ENCODE data around the gene IGSF3. TPM values are rescaled to one million over a fixed set of nuclear protein-coding genes. Genes with fewer than 3 reads are reported as not detected.

Gene IGSF3
- total RNA-seq, 2 donors from 2014 or later: 14.9 to 17.6 TPM

DNA sequence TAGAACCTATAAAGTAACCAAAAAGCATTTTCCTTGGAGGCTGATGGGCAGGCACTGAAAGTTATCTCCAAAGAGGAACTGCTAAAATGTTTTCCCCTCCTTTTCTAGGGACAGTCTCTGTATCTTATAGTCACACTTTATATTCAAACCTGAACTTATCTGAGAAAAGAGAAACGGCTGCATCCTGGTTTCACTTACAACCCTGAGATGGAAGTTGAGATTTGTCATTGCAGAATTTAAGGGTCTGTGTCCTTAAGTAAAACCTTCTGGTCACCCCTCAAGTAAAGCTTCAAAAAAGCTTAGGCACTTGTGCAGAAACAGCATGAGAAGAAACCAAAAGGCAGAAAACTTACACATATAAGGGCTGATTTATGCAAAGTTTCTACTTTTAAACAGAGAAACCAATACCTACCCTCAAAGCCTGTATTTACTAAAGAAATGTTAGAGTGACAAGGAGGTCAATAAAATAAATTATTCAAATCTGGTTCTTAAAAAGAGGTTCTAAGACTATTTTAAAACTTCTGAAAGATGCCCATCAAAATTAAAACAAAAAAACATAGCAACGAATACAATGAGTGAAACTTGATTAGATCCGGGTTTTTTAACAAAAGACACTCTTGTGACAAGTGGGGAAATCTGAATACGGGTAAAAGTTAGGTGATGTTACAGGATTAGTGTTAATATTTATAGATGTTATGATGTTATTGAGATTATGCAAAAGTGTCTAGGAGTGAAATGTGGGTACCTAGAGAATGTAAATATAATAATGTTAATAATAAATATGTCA, 106.6 kb downstream of the IGSF3 start:
- Histone ChIP-seq H3K9me3 (no peaks in the 10 kb centered on the region), H3K27ac (no peak overlapping the region), H3K4me1 (peaks cover 0 to 10% of the 10 kb centered on the region in 2 donors), H3K36me3 (no peaks in the 10 kb centered on the region), H3K27me3 (no peaks in the 10 kb centered on the region), H3K4me3 (no peak overlapping the region)
- TF ChIP-seq, protein P1, sequence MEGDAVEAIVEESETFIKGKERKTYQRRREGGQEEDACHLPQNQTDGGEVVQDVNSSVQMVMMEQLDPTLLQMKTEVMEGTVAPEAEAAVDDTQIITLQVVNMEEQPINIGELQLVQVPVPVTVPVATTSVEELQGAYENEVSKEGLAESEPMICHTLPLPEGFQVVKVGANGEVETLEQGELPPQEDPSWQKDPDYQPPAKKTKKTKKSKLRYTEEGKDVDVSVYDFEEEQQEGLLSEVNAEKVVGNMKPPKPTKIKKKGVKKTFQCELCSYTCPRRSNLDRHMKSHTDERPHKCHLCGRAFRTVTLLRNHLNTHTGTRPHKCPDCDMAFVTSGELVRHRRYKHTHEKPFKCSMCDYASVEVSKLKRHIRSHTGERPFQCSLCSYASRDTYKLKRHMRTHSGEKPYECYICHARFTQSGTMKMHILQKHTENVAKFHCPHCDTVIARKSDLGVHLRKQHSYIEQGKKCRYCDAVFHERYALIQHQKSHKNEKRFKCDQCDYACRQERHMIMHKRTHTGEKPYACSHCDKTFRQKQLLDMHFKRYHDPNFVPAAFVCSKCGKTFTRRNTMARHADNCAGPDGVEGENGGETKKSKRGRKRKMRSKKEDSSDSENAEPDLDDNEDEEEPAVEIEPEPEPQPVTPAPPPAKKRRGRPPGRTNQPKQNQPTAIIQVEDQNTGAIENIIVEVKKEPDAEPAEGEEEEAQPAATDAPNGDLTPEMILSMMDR (IDR thresholded peaks at IDR 0.05): no peak
- no peak for DNase-seq (ENCODE audit: low spot score)

DNA sequence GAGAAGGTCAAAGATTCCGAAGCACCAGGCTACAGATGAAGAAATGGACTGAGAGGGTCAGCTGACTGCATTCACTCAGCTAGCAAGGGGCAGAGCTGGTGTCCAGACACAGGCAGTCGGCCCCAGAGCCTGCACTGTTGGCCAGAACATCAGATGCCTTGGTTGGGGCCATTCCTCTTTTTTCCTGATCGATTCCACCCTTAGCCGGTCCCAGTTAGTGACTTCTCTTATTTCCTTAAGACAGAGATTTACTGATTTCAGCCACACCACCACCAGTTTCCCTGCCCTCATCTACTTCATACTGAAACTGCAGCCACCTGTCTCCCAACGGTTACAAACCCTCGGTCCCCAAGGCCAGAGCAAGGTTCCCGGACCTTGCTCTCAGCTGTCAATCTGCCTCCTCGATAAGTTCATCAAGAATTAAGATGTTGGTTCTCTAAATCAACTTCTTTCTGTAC, 108.2 kb downstream of the IGSF3 start:
- DNase-seq (ENCODE audit: low spot score): no peak
- H3K9me3 ChIP-seq: no peaks in the 10 kb centered on the region
- H3K27me3 ChIP-seq: no peaks in the 10 kb centered on the region
- peaks cover 0 to 15% of the 10 kb centered on the region in 2 donors for H3K4me1 ChIP-seq
- H3K36me3 ChIP-seq: no peaks in the 10 kb centered on the region
- no peak overlapping the region for H3K27ac ChIP-seq
- TF ChIP-seq, protein P1 (IDR thresholded peaks at IDR 0.05): no peak
- no peak overlapping the region for H3K4me3 ChIP-seq

DNA sequence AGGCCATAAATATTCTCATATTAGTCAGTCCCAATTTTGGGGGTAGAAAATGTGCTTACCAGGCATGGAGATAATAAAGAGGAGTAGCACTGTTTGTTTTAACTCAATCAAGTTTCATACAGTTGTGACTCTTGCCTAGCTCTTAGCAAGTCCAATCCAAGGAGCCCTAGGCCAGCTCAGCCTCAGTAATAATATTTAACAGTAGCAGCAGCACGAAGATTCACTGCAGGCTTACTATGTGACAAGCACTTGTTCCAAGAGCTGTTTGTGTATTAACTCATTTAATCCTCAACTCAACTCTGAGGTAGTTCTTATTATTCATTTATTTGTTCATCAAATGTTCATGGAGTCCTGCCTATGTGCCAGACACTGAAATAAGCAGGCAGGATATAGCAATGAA, 109.0 kb downstream of the IGSF3 start:
- H3K4me3 ChIP-seq: no peak overlapping the region
- no peak overlapping the region for H3K27ac ChIP-seq
- H3K27me3 ChIP-seq: no peaks in the 10 kb centered on the region
- peaks cover 0 to 17% of the 10 kb centered on the region in 2 donors for H3K4me1 ChIP-seq
- TF ChIP-seq, protein P1 (IDR thresholded peaks at IDR 0.05): no peak
- DNase-seq (ENCODE audit: low spot score): no peak
- no peaks in the 10 kb centered on the region for H3K36me3 ChIP-seq
- H3K9me3 ChIP-seq: no peaks in the 10 kb centered on the region

DNA sequence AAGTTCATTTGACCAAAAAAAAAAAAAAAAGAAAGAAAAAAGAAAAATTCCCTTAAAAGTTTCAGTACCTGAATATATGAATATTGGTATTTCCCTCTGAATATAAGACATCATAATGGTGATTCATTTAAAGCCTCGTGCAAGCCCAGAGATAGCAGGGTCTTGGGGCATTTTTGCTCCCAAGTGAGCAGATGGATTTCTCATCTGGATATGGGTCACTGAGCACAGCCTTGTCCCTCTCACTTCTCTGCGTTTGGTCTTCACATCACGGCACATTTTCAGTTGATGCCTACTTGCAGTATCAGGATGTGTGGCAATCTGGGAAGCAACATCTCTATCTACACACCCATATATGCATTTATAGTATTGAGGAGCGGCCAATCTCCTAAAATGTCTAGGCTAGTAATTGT, 109.4 kb downstream of the IGSF3 start:
- Histone ChIP-seq H3K27me3 (no peaks in the 10 kb centered on the region), H3K9me3 (no peaks in the 10 kb centered on the region), H3K4me1 (peaks cover 0 to 21% of the 10 kb centered on the region in 2 donors), H3K4me3 (no peak overlapping the region), H3K36me3 (no peaks in the 10 kb centered on the region), H3K27ac (no peak overlapping the region)
- DNase-seq (ENCODE audit: low spot score): no peak
- TF ChIP-seq, protein P1 (IDR thresholded peaks at IDR 0.05): no peak

DNA sequence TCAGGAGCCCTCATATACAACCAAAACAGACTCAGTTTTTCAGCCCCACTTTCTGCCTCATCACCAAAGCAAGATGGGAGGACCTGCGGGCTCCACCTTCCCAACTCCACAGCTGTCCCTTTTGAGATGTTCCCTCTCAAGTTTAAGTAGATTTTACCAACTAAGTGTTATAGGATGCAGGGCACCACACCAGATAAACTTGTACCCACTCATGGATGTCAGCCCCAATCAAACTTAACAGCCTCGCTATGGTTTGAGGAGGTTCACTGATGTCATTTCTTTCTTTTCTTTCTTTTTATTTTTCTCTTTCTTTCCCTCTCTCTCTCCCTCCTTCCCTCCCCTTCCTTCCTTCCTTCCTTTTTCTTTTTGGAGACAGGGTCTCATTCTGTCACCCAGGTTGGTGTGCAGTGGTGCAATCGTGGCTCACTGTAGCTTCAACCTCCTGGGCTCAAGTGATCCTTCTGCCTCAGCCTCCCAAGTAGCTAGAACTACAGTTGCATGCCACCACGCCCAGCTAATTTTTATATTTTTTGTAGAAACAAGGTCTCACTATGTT, 110.1 kb downstream of the IGSF3 start:
- H3K4me1 ChIP-seq: peaks cover 0 to 21% of the 10 kb centered on the region in 2 donors
- H3K36me3 ChIP-seq: no peaks in the 10 kb centered on the region
- no peak overlapping the region for H3K4me3 ChIP-seq
- H3K27ac ChIP-seq: peak overlapping the region in 1 of 2 donors; percentile 53
- H3K27me3 ChIP-seq: no peaks in the 10 kb centered on the region
- DNase-seq (ENCODE audit: low spot score): no peak
- no peaks in the 10 kb centered on the region for H3K9me3 ChIP-seq
- TF ChIP-seq, protein P1 (IDR thresholded peaks at IDR 0.05): no peak

Data from right atrium auricular region (tissue), 2 donors.